Choroid plexus epithelial cell (primary cell): ENCODE results near the gene SCN3B.

Source experiments
- DNase-seq: peaks from one replicate; pipeline ENCODE4 v3.0.0-alpha.2; 2010; ENCODE audit warnings: low read depth
- H3K4me3 ChIP-seq: 2 replicates; pipeline ENCODE4 v1.5.1; 2011; ENCODE audit warnings: low read depth, mild to moderate bottlenecking, control low read depth, low read length, moderate library complexity
- TF ChIP-seq, protein P1 (sequence below): conservative IDR thresholded peaks from 2 replicates; pipeline ENCODE4 v1.5.1; 2011; ENCODE audit warnings: low read depth, mild to moderate bottlenecking, control low read depth, inconsistent platforms, low read length, moderate library complexity

SCN3B gene, protein sequence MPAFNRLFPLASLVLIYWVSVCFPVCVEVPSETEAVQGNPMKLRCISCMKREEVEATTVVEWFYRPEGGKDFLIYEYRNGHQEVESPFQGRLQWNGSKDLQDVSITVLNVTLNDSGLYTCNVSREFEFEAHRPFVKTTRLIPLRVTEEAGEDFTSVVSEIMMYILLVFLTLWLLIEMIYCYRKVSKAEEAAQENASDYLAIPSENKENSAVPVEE

DNA sequence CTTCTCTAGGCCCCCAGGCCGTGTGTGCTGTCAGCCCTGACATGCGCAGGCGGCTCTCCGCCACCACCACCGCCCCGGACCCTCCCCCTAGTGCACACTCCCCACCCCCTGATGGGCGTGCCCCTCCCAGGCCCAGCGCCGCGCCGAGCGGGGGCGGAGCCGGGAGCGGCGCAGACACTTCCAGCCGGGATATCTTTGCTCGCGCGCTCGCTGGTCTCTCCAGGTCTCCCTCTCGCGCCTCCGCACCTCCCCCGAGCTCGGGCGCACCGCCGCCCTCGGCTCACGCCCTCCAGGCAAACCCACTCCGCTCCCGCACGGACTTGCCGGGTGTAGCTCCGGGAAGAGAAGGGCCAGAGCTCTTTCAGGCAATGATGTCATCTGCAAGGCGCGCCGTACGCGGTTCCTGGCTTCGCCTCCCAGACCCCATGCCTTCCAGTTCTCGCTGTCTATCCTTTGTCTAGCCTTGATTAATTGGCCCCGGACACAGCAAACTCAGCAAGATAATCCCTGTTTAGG is at the start of gene SCN3B:
Gene SCN3B, minus strand, starts transcription at position 59 of the 516 bp plus-strand sequence. CDS start 823 bp downstream, outside the sequence.
- peak within 1 kb of the TSS; percentile 66 for H3K4me3 ChIP-seq
- peak; percentile 70 for DNase-seq
- TF ChIP-seq, protein P1, sequence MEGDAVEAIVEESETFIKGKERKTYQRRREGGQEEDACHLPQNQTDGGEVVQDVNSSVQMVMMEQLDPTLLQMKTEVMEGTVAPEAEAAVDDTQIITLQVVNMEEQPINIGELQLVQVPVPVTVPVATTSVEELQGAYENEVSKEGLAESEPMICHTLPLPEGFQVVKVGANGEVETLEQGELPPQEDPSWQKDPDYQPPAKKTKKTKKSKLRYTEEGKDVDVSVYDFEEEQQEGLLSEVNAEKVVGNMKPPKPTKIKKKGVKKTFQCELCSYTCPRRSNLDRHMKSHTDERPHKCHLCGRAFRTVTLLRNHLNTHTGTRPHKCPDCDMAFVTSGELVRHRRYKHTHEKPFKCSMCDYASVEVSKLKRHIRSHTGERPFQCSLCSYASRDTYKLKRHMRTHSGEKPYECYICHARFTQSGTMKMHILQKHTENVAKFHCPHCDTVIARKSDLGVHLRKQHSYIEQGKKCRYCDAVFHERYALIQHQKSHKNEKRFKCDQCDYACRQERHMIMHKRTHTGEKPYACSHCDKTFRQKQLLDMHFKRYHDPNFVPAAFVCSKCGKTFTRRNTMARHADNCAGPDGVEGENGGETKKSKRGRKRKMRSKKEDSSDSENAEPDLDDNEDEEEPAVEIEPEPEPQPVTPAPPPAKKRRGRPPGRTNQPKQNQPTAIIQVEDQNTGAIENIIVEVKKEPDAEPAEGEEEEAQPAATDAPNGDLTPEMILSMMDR: no peak

DNA sequence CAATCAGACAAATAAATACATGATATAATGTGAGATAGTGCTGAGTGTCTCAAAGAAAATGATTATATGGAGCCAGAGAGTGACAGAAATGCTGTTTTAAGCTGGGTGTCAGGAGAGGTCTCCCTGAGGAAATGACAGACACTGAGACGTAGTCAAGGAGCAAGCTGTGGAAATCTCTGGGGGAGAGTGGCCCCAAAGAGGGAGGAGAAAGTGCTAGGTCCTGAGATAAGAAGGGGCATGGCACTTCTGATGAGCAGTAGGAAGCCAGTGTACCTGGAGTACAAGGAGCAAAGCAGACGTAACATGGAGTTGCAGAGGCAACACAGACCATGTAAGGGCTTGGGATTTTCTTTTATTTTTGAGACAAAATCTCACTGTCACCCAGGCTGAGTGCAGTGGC is 48.3 kb upstream of the SCN3B start:
- no peak for DNase-seq
- no peak overlapping the region for H3K4me3 ChIP-seq
- TF ChIP-seq, protein P1: no peak

DNA sequence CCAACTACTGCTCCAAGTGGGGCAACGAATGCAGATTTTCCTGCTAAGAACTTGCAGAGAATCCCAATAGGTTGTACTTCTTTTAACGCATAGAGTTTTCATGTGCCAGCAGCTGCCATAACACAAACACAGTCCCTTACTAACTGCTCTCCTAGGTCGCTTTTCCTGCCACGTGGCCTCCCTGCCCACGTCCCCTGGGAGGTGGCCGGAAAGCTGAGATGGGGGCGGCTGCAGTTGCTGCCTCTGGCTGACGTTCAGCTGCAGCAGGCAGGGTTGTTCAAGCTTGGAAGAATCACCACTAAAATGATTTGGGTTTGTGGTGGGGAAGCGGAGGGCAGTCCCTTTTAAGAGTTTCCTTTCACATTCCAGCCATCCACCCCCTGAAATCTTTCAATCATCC is 47.7 kb upstream of the SCN3B start:
- TF ChIP-seq, protein P1: no peak
- no peak for DNase-seq
- no peak overlapping the region for H3K4me3 ChIP-seq

DNA sequence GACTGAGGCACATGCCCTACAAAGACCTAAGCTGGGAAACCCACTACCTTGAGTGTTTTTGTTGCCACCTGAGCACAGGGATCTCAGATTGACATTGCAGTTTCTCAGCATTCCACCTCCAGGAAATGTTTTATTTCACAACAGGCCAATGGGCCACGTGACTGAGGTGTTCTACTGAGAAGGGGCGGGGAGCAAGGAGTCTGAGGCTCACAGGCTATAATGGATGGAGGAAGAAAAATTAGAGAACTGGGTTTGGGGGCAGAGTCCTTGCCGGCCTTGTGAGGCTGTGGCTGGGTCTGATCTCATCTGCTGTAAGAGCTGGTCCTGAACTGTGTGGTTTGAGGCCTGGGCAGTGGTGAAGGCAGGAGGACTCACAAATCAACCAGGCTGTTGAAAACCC is 46.3 kb upstream of the SCN3B start:
- TF ChIP-seq, protein P1: no peak
- DNase-seq: no peak
- no peak overlapping the region for H3K4me3 ChIP-seq

DNA sequence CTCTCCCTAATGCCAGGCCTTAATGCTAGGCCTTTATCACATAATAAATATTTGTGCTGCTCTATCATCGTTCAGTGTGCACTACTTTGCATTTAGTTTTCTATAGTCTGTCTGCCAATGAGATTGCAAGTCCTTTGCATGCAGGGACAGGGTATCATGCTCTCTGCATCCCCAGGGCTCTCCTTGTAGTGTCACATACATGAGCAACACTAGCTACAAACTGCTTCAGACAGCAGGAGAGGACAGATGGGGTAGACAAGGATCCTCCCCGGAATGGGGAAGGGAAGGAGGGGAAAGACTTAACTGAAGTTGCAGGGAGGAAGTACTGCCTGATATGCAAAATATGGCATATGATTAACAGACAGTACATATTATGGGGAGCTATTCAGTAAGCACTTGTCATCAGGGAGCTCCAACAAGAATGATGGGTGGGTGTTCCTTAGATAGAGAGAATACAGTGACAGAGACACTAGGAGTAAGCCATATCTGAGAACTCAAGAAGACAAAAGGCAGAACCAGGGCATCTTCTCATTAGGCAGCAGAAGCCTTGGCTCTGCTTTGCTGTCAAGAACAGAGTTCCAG is 44.2 kb upstream of the SCN3B start:
- TF ChIP-seq, protein P1: no peak
- no peak overlapping the region for H3K4me3 ChIP-seq
- DNase-seq: no peak

DNA sequence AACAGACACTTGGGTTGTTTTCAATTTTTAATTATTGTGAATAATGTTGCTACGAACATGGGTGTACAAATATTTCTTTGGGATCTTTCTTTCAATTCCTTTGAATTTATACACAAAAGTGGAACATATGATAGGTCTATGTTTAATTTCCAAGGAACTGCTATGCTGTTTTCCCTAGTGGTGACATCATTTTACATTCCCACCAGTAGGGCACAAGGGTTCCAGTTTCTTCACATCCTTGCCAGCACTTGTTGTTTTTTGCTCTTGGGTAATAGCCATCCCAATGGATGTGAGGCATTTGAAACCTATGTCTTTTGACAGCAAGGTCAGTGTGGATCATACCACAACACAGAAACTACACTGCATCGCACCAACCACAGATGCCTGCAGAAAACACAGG is 41.8 kb upstream of the SCN3B start:
- TF ChIP-seq, protein P1: no peak
- no peak overlapping the region for H3K4me3 ChIP-seq
- DNase-seq: no peak

DNA sequence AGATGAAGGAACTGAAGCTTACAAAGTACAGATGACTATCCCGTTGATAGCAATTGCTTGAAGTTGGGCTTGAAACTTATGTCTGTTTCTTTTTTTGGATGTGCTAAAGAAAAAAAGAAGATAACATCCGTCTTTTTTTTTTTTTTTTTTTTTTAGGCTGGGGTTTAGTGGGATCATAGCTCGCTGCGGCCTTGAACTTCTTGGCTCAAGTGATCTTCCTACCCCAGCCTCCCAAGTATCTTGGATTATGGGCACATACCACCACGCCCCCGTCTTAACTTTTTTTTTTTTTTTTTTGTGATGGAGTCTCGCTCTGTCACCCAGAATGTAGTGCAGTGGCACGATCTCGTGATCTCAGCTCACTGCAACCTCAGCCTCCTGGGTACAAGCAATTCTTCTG is 40.8 kb upstream of the SCN3B start:
- no peak for DNase-seq
- no peak overlapping the region for H3K4me3 ChIP-seq
- TF ChIP-seq, protein P1: no peak
